Measurements from ENCODE around the gene PREX1. TPM values are rescaled to one million over a fixed set of nuclear protein-coding genes. Genes with fewer than 3 reads are reported as not detected.

The PREX1 gene
- total and polyA plus RNA-seq, 9 donors, result 16.7 to 32.5 (median 22.5) TPM

- WGBS (ENCODE audit: insufficient coverage), result no CpG with 5 or more reads among the region's 11 CpGs
- DNase-seq, result no peak
- H3K4me1 ChIP-seq (ENCODE audit: control insufficient read depth, insufficient read depth, low read length), result peaks cover 1% of the 10 kb centered on the region
- H3K27me3 ChIP-seq (ENCODE audit: control insufficient read depth, insufficient read depth, low read length), result no peaks in the 10 kb centered on the region
- H3K36me3 ChIP-seq (ENCODE audit: control insufficient read depth, insufficient read depth, low read length), result no peaks in the 10 kb centered on the region
- H3K9me3 ChIP-seq (replicated peaks; ENCODE audit: control insufficient read depth, low read depth, low read length), result no peaks in the 10 kb centered on the region
- H3K27ac ChIP-seq (ENCODE audit: low read length), result no peak overlapping the region
- no peak overlapping the region for H3K4me3 ChIP-seq (ENCODE audit: low read length)
These were observed 11.5 kb upstream of the PREX1 start for GRCh38 chr20:48839154-48839917.

GRCh38 chr20:48837014-48837413 lies 9.2 kb upstream of the PREX1 start:
- H3K4me3 ChIP-seq (ENCODE audit: low read length), result no peak overlapping the region
- H3K36me3 ChIP-seq (ENCODE audit: control insufficient read depth, insufficient read depth, low read length), result no peaks in the 10 kb centered on the region
- H3K4me1 ChIP-seq (ENCODE audit: control insufficient read depth, insufficient read depth, low read length), result peaks cover 15% of the 10 kb centered on the region
- H3K27me3 ChIP-seq (ENCODE audit: control insufficient read depth, insufficient read depth, low read length), result no peaks in the 10 kb centered on the region
- 73% methylated on average over 1 of the region's 3 CpGs for WGBS (ENCODE audit: insufficient coverage)
- DNase-seq, result no peak
- H3K27ac ChIP-seq (ENCODE audit: low read length), result no peak overlapping the region
- no peaks in the 10 kb centered on the region for H3K9me3 ChIP-seq (replicated peaks; ENCODE audit: control insufficient read depth, low read depth, low read length)

GRCh38 chr20:48835390-48835789 lies 7.6 kb upstream of the PREX1 start:
- no peak overlapping the region for H3K4me3 ChIP-seq (ENCODE audit: low read length)
- H3K36me3 ChIP-seq (ENCODE audit: control insufficient read depth, insufficient read depth, low read length), result no peaks in the 10 kb centered on the region
- no peaks in the 10 kb centered on the region for H3K27me3 ChIP-seq (ENCODE audit: control insufficient read depth, insufficient read depth, low read length)
- DNase-seq, result no peak
- no peaks in the 10 kb centered on the region for H3K9me3 ChIP-seq (replicated peaks; ENCODE audit: control insufficient read depth, low read depth, low read length)
- no peak overlapping the region for H3K27ac ChIP-seq (ENCODE audit: low read length)
- H3K4me1 ChIP-seq (ENCODE audit: control insufficient read depth, insufficient read depth, low read length), result peaks cover 25% of the 10 kb centered on the region
- WGBS (ENCODE audit: insufficient coverage), result 91% methylated on average over 2 of the region's 2 CpGs

- H3K36me3 ChIP-seq (ENCODE audit: control insufficient read depth, insufficient read depth, low read length), result no peaks in the 10 kb centered on the region
- 13% methylated on average over 2 of the region's 2 CpGs for WGBS (ENCODE audit: insufficient coverage)
- H3K9me3 ChIP-seq (replicated peaks; ENCODE audit: control insufficient read depth, low read depth, low read length), result no peaks in the 10 kb centered on the region
- peak overlapping the region; percentile 20 for H3K27ac ChIP-seq (ENCODE audit: low read length)
- no peaks in the 10 kb centered on the region for H3K27me3 ChIP-seq (ENCODE audit: control insufficient read depth, insufficient read depth, low read length)
- H3K4me3 ChIP-seq (ENCODE audit: low read length), result no peak overlapping the region
- DNase-seq, result peak; percentile 75
- H3K4me1 ChIP-seq (ENCODE audit: control insufficient read depth, insufficient read depth, low read length), result peaks cover 25% of the 10 kb centered on the region
These were observed 6.5 kb upstream of the PREX1 start for GRCh38 chr20:48834278-48834677.

- no peaks in the 10 kb centered on the region for H3K27me3 ChIP-seq (ENCODE audit: control insufficient read depth, insufficient read depth, low read length)
- no peak overlapping the region for H3K4me3 ChIP-seq (ENCODE audit: low read length)
- WGBS (ENCODE audit: insufficient coverage), result no CpG with 5 or more reads among the region's 3 CpGs
- peaks cover 30% of the 10 kb centered on the region for H3K4me1 ChIP-seq (ENCODE audit: control insufficient read depth, insufficient read depth, low read length)
- H3K9me3 ChIP-seq (replicated peaks; ENCODE audit: control insufficient read depth, low read depth, low read length), result no peaks in the 10 kb centered on the region
- peak overlapping the region; percentile 62 for H3K27ac ChIP-seq (ENCODE audit: low read length)
- no peaks in the 10 kb centered on the region for H3K36me3 ChIP-seq (ENCODE audit: control insufficient read depth, insufficient read depth, low read length)
- peak; percentile 69 for DNase-seq
These were observed 4.6 kb upstream of the PREX1 start for GRCh38 chr20:48832405-48832730.

GRCh38 chr20:48831718-48832404 lies 4.1 kb upstream of the PREX1 start:
- H3K4me3 ChIP-seq (ENCODE audit: low read length), result no peak overlapping the region
- WGBS (ENCODE audit: insufficient coverage), result 18% methylated on average over 5 of the region's 7 CpGs

GRCh38 chr20:48830826-48831318 lies 3.1 kb upstream of the PREX1 start:
- Histone ChIP-seq H3K9me3 (replicated peaks; ENCODE audit: control insufficient read depth, low read depth, low read length) (no peaks in the 10 kb centered on the region), H3K36me3 (ENCODE audit: control insufficient read depth, insufficient read depth, low read length) (no peaks in the 10 kb centered on the region), H3K27me3 (ENCODE audit: control insufficient read depth, insufficient read depth, low read length) (peaks cover 4% of the 10 kb centered on the region), H3K27ac (ENCODE audit: low read length) (no peak overlapping the region), H3K4me3 (ENCODE audit: low read length) (no peak overlapping the region), H3K4me1 (ENCODE audit: control insufficient read depth, insufficient read depth, low read length) (peaks cover 41% of the 10 kb centered on the region)
- no peak for DNase-seq
- 80% methylated on average over 2 of the region's 3 CpGs for WGBS (ENCODE audit: insufficient coverage)

More at GRCh38 chr20:48831718-48832404, 4.1 kb upstream of the PREX1 start:
- peaks cover 33% of the 10 kb centered on the region for H3K4me1 ChIP-seq (ENCODE audit: control insufficient read depth, insufficient read depth, low read length)
- no peaks in the 10 kb centered on the region for H3K27me3 ChIP-seq (ENCODE audit: control insufficient read depth, insufficient read depth, low read length)
- peak; percentile 55 for DNase-seq
- H3K36me3 ChIP-seq (ENCODE audit: control insufficient read depth, insufficient read depth, low read length), result no peaks in the 10 kb centered on the region
- no peaks in the 10 kb centered on the region for H3K9me3 ChIP-seq (replicated peaks; ENCODE audit: control insufficient read depth, low read depth, low read length)
- peak overlapping the region; percentile 62 for H3K27ac ChIP-seq (ENCODE audit: low read length)

GRCh38 chr20:48829940-48830339 lies 2.1 kb upstream of the PREX1 start:
- Histone ChIP-seq H3K36me3 (ENCODE audit: control insufficient read depth, insufficient read depth, low read length) (no peaks in the 10 kb centered on the region), H3K4me1 (ENCODE audit: control insufficient read depth, insufficient read depth, low read length) (peaks cover 46% of the 10 kb centered on the region), H3K4me3 (ENCODE audit: low read length) (no peak overlapping the region), H3K27me3 (ENCODE audit: control insufficient read depth, insufficient read depth, low read length) (peaks cover 4% of the 10 kb centered on the region), H3K9me3 (replicated peaks; ENCODE audit: control insufficient read depth, low read depth, low read length) (no peaks in the 10 kb centered on the region), H3K27ac (ENCODE audit: low read length) (no peak overlapping the region)
- no CpG with 5 or more reads among the region's 4 CpGs for WGBS (ENCODE audit: insufficient coverage)
- DNase-seq, result no peak

GRCh38 chr20:48828734-48829460 lies 1.1 kb upstream of the PREX1 start:
- Histone ChIP-seq H3K4me3 (ENCODE audit: low read length) (peak overlapping the region; percentile 51), H3K27ac (ENCODE audit: low read length) (no peak overlapping the region), H3K4me1 (ENCODE audit: control insufficient read depth, insufficient read depth, low read length) (peaks cover 46% of the 10 kb centered on the region), H3K9me3 (replicated peaks; ENCODE audit: control insufficient read depth, low read depth, low read length) (no peaks in the 10 kb centered on the region), H3K27me3 (ENCODE audit: control insufficient read depth, insufficient read depth, low read length) (peaks cover 4% of the 10 kb centered on the region), H3K36me3 (ENCODE audit: control insufficient read depth, insufficient read depth, low read length) (no peaks in the 10 kb centered on the region)
- WGBS (ENCODE audit: insufficient coverage), result 80% methylated on average over 2 of the region's 11 CpGs
- DNase-seq, result no peak
